Measurements from ENCODE around the gene MYO15B.

DNA sequence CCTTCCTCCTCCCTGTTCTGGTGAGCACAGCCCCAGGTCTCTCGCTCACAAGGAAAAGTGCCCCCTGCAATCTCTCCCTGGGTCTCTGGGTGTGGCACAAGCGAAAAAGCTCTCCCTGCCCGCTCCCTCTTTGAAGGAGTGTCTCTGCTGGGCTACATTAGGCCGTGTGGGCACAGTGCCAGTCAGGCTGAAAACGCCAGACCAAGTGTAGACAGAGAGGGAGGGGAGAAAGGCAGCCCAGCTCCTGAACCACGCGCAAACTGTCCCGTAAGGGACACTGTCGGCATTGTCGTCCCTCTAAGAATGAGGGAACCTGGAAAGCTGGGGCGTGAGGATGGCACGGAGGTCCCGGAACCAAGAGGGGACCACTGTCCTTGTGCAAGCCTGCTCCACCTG is 49.5 kb downstream of the MYO15B start:
- TF ChIP-seq GATA2 (IDR thresholded peaks at IDR 0.05; ENCODE audit: low read depth, low read length) (no peak), GATA3 (IDR thresholded peaks at IDR 0.05; ENCODE audit: low read depth, low read length) (no peak)

Measured in SH-SY5Y (cell line).